ENCODE data around the gene TCF7L1. TPM values are rescaled to one million over a fixed set of nuclear protein-coding genes. Genes with fewer than 3 reads are reported as not detected.
A peak's percentile ranks its signal among the peaks of the same experiment; 100 is the strongest.

Gene TCF7L1
- total and polyA plus RNA-seq, 11 donors: 1.9 to 9.8 (median 6.3) TPM

GRCh38 chr2:85308201-85308600, 175.0 kb downstream of the TCF7L1 start:
- Histone ChIP-seq H3K4me3 (no peak overlapping the region), H3K9me3 (no peaks in the 10 kb centered on the region), H3K27ac (no peak overlapping the region), H3K36me3 (peaks cover 0 to 61% (median 31%) of the 10 kb centered on the region in 9 donors), H3K27me3 (no peaks in the 10 kb centered on the region), H3K4me1 (peaks cover 0 to 38% (median 10%) of the 10 kb centered on the region in 12 donors)
- intact Hi-C loops (cut with DNase I): loop anchor here in 1 of 10 donors (10.0 kb wide), 1 partner anchor 383 kb away; no protein-coding TSS in a partner anchor
- no peak for DNase-seq
- no peak for ATAC-seq
- 75 to 81% (median 78%) methylated on average over 6 of the region's 6 CpGs for WGBS, 4 donors
- TF ChIP-seq POLR2A (IDR thresholded peaks at IDR 0.05) (no peak), CTCF (IDR thresholded peaks at IDR 0.05) (no peak)

GRCh38 chr2:85308896-85309555, 175.8 kb downstream of the TCF7L1 start:
- H3K27me3 ChIP-seq: no peaks in the 10 kb centered on the region
- TF ChIP-seq POLR2A (IDR thresholded peaks at IDR 0.05) (no peak), CTCF (IDR thresholded peaks at IDR 0.05) (no peak)
- H3K27ac ChIP-seq: peak overlapping the region in 3 of 12 donors; percentile 5 to 42 (median 6)
- WGBS, 4 donors: 47 to 56% (median 55%) methylated on average over 15 of the region's 15 CpGs
- H3K9me3 ChIP-seq: no peaks in the 10 kb centered on the region
- peaks cover 0 to 53% (median 28%) of the 10 kb centered on the region in 9 donors for H3K36me3 ChIP-seq
- DNase-seq: peak; percentile 40 to 76 (median 61)
- H3K4me1 ChIP-seq: peaks cover 0 to 38% (median 11%) of the 10 kb centered on the region in 12 donors
- peak; percentile 18 to 59 (median 48) for ATAC-seq
- peak overlapping the region in 1 of 12 donors; percentile 29 for H3K4me3 ChIP-seq
- intact Hi-C loops (cut with DNase I): loop anchor here in 1 of 10 donors (10.0 kb wide), 1 partner anchor 384 kb away; no protein-coding TSS in a partner anchor

- ATAC-seq: peak in 1 of 4 donors; percentile 21
- H3K4me3 ChIP-seq: peak overlapping the region in 1 of 12 donors; percentile 29
- TF ChIP-seq POLR2A (IDR thresholded peaks at IDR 0.05) (no peak), CTCF (IDR thresholded peaks at IDR 0.05) (no peak)
- DNase-seq: no peak
- 69 to 79% (median 77%) methylated on average over 19 of the region's 19 CpGs for WGBS, 4 donors
- no peaks in the 10 kb centered on the region for H3K27me3 ChIP-seq
- intact Hi-C loops (cut with DNase I): loop anchor here in 1 of 10 donors (10.0 kb wide), 1 partner anchor 385 kb away; no protein-coding TSS in a partner anchor
- H3K36me3 ChIP-seq: peaks cover 0 to 48% (median 25%) of the 10 kb centered on the region in 9 donors
- H3K27ac ChIP-seq: peak overlapping the region in 2 of 12 donors; percentile 38 to 42
- H3K4me1 ChIP-seq: peaks cover 0 to 38% (median 16%) of the 10 kb centered on the region in 12 donors
- no peaks in the 10 kb centered on the region for H3K9me3 ChIP-seq
These were observed 176.6 kb downstream of the TCF7L1 start for GRCh38 chr2:85309699-85310321.

GRCh38 chr2:85310330-85310729, 177.1 kb downstream of the TCF7L1 start:
- 83 to 91% (median 85%) methylated on average over 3 of the region's 3 CpGs for WGBS, 4 donors
- DNase-seq: no peak
- no peak overlapping the region for H3K4me3 ChIP-seq
- ATAC-seq: no peak
- no peak for TF ChIP-seq POLR2A (IDR thresholded peaks at IDR 0.05)
- TF ChIP-seq CTCF (IDR thresholded peaks at IDR 0.05): no peak
- intact Hi-C loops (cut with DNase I): no loop called here
- H3K27ac ChIP-seq: peak overlapping the region in 2 of 12 donors; percentile 38 to 42
- peaks cover 0 to 47% (median 24%) of the 10 kb centered on the region in 9 donors for H3K36me3 ChIP-seq
- no peaks in the 10 kb centered on the region for H3K27me3 ChIP-seq
- peaks cover 0 to 38% (median 16%) of the 10 kb centered on the region in 12 donors for H3K4me1 ChIP-seq
- H3K9me3 ChIP-seq: no peaks in the 10 kb centered on the region
